Measurements from ENCODE around the gene AREG.
"Not testable (repeated sequence)": the region's sequence is repeated elsewhere in the genome, so short reads cannot be mapped to it uniquely, and the experiment has no call there.

The AREG gene, protein sequence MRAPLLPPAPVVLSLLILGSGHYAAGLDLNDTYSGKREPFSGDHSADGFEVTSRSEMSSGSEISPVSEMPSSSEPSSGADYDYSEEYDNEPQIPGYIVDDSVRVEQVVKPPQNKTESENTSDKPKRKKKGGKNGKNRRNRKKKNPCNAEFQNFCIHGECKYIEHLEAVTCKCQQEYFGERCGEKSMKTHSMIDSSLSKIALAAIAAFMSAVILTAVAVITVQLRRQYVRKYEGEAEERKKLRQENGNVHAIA

GRCh38 chr4:74444891-74445642, at the start of gene AREG:
AREG (plus strand) TSS chr4:74445136; CDS start chr4:74445346, 210 bp downstream.
- peak; percentile 77 for DNase-seq (ENCODE audit: low read depth)

- no peak for DNase-seq (ENCODE audit: low read depth)
Measured at GRCh38 chr4:74395633-74396032, 49.3 kb upstream of the AREG start.

- no peak for DNase-seq (ENCODE audit: low read depth)
Measured at GRCh38 chr4:74397748-74398426, 47.0 kb upstream of the AREG start.

- not testable (repeated sequence) for DNase-seq (ENCODE audit: low read depth)
Measured at GRCh38 chr4:74398894-74399589, 45.9 kb upstream of the AREG start.

GRCh38 chr4:74400395-74400794, 44.5 kb upstream of the AREG start:
- no peak for DNase-seq (ENCODE audit: low read depth)

DNA sequence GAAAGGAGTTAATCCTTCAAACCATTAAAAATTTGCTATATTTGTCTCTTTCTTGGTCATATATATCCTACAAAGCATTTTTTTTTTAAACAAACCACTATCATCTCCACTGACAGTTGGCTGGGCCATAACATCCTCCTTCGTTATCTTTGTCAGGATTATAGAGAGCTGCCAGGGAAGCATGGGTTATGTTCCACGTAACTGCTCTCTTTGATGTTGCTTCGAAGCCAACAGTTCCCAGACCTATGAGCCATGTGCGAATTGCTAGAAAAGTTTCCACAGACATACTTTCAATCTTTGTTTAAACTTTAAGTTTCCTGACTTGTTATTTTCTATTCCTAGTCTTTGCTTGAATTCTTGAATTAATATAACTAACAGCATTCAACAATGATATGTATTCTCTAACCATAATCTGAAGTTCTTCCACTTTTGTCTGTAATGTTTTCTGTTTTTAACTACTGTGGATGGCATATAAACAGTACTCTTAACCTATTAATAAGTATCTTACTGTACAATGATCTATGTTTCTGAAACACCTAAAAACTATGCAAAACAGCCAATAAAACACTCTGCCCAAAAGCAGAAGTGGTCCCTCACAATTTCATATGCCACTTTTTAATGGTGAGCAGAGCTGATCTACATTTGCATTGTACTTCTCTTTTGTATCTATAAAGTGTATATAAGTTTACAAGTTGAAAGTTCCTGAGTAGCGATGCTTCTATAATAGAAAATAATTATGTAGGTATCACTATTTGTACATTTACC, 42.1 kb upstream of the AREG start:
- DNase-seq (ENCODE audit: low read depth): no peak

DNA sequence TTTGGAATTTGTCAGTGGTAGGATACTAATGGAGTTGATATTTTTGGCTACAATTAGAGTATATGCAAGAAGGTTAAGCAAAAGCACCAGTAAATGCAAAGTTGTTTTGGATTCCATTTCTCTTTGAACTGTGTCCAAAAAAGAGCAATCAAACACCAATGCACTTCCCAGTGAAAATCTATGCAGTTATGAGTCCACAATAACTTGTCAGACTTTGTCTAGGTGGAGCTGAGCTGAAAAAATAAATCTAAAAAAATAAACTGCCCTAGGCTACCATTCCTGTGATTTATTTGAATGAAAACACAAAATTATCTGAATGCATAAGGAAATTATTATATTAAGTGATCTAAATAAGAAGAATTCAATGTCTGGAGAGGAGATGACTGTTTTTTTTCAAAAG, 37.0 kb upstream of the AREG start:
- DNase-seq (ENCODE audit: low read depth): no peak

DNA sequence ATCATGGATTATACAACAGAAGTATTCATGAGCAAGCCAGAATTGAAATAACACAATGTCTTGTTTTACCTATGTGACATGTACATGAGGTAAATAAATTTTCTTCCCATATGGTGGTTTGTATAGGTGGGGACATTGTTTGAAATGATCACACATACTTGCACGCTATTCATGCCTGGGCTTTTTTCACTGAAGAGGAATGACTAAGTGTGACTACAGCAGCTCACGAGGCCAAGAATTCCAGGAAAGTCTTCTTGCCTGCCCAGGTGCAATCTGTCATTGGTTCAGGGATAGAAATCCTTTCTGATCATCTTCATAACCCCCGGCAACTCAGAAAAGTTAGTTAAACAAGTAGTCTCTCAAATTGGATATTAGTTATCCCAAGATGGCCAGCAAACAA, 36.3 kb upstream of the AREG start:
- DNase-seq (ENCODE audit: low read depth): no peak

- DNase-seq (ENCODE audit: low read depth): no peak
Measured at GRCh38 chr4:74410272-74410671, 34.7 kb upstream of the AREG start.

GRCh38 chr4:74412225-74412624, 32.7 kb upstream of the AREG start:
- no peak for DNase-seq (ENCODE audit: low read depth)

- DNase-seq (ENCODE audit: low read depth): no peak
Measured at GRCh38 chr4:74413265-74413664, 31.7 kb upstream of the AREG start.

DNA sequence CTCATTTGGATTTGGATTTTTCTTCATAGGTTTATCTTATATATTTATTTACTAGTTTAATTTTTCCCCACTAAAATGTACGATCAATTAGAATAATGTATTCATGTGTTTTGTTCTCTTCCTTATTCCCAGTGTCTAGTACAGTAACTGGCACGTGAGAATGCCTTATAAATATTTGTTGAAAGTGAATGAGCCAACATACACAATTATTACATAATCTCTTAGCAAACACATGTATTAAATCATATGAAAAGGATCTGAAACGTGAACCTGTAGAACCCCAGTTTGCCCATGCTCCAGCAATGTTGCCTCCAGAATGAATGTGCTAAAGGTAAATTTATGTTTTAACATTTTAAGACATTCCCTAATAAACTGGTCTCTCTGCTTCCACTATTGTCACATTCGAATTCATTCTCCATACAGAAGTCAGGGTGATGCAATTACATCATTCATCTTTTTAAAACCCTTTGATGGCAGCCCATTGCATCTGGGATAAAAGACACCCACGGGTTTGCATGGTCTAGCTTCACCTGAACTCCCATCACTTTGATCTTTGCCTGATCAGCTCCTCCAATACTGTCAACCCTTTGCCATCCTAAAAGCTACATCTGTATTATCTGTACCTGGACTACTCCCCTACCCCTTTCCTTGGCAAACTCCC, 30.7 kb upstream of the AREG start:
- DNase-seq (ENCODE audit: low read depth): no peak

- DNase-seq (ENCODE audit: low read depth): no peak
Measured at GRCh38 chr4:74415602-74416300, 29.2 kb upstream of the AREG start.

DNA sequence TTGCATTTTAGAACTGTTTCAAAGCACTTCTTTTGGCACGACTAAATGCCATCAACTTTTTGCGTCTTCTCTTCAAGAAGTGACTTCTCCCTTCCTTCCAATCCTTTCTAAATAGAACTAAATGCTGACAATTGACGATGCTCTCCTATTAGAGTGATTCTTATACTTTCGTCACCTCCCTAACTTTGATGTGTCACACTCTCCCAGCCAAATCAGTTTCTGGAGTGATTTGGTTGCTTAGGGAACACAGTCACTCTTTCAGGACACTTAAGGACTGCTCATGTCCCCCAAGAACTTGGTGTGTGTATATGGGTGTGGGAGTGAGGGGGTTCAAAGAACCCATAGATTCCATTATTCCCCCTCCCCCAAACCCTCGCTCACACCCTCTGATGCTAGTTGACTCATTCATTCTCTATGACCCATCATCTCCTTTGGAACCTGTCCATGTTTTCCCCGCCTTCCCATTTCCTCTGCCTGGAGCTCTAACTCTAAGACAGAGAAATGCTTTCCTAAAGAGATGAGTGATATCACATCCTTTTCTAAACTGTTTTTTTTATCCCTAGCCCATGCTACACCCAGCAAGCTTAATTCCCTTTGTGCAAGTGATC, 26.8 kb upstream of the AREG start:
- DNase-seq (ENCODE audit: low read depth): no peak

DNA sequence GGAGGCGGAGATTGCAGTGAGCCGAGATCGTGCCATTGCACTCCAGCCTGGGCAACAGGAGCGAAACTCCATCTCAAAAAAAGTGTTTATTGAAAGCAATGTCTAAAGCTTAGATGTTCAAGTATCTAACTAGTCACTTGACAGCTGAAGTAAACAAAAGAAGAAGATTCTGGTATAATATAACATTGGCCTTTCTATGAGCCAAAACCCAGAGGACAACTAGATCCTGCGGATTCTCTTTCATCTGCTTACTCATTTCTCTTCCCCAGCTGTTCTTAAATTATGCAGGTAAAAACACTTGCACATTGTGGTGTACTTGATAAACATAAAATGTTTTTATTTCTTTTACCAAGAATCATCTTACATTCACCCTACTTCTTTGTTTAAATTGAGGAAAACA, 24.1 kb upstream of the AREG start:
- DNase-seq (ENCODE audit: low read depth): no peak

- DNase-seq (ENCODE audit: low read depth): no peak
Measured at GRCh38 chr4:74423104-74423503, 21.8 kb upstream of the AREG start.

GRCh38 chr4:74424111-74424510, 20.8 kb upstream of the AREG start:
- no peak for DNase-seq (ENCODE audit: low read depth)

DNA sequence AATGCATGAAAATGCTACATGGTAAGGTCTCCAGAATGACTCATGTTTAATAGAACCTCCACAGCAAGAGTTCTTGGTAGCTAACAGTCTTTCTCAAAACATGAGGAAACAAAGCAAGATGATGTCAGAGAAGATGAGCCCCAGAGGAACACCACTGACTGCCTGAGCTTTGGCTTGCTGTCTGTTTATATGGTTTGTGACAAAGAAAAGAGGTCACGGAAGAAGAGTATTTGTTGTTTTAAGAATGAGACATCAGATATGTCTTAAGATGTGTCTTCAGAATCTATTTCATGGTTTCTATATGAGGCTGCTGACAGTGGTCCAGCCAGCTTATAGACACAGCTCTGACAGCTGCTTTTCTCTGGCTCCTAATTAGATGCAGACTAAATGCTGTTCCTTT, 18.8 kb upstream of the AREG start:
- DNase-seq (ENCODE audit: low read depth): no peak

DNA sequence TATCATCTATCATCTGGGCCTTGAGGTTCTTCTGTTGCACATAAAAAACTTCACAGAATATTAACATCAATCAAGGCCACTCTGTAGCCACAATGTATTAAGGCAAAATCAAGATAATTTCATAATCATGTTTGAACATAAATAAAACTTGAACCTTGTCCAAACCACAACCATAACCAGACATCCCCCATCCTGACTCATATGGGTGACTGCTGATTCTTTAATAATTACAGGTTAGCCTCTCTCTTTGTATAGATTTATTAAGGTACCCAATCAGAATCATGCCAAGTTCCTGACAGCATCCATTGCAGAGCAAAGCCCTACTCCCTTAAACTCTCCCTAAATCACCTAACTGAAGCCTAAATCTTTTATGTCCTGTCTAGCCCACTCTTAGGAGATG, 16.7 kb upstream of the AREG start:
- no peak for DNase-seq (ENCODE audit: low read depth)

GRCh38 chr4:74431113-74431826, 13.7 kb upstream of the AREG start:
- no peak for DNase-seq (ENCODE audit: low read depth)

Data from activated T-cell treated with anti-CD3 and anti-CD28 coated beads for 24 hours (primary cell).